Keratinocyte (primary cell): ENCODE measurements around the gene ESF1. TPM values are rescaled to one million over a fixed set of nuclear protein-coding genes. Genes with fewer than 3 reads are reported as not detected.

Source experiments
- DNase-seq: peaks from one replicate; pipeline ENCODE4 v3.0.0-alpha.2; 2011; ENCODE audit warnings: low read depth, missing footprints, low spot score
- FAIRE-seq: peaks from 2 replicates; lab custom pipeline; 2011; peaks lifted over from hg19 to GRCh38; lab: Jason Lieb, UNC
- H2AFZ ChIP-seq: 2 replicates; pipeline ENCODE4 v1.6.0; 2012; ENCODE audit warnings: low read length, control low read depth, inconsistent platforms; ENCODE audit not compliant: control insufficient read depth
- H3K27ac ChIP-seq: 2 replicates; pipeline ENCODE4 v1.5.1; 2011; ENCODE audit warnings: low read length; ENCODE audit not compliant: control insufficient read depth, insufficient read depth
- H3K27me3 ChIP-seq: 3 replicates; pipeline ENCODE4 v1.6.0; 2011; ENCODE audit warnings: low read length; ENCODE audit not compliant: control insufficient read depth, insufficient read depth; ENCODE audit errors: extremely low read depth
- H3K36me3 ChIP-seq, 2 experiments: 2 replicates in 1 of 2; 3 replicates in 1 of 2; pipeline ENCODE4 v1.5.1; 2011; ENCODE audit warnings: low read length in 2 of 2, mild to moderate bottlenecking in 1 of 2; ENCODE audit not compliant: control insufficient read depth in 2 of 2, insufficient read depth in 2 of 2; ENCODE audit errors: extremely low read depth in 1 of 2
- H3K4me1 ChIP-seq: 3 replicates; pipeline ENCODE4 v1.5.1; 2011; ENCODE audit warnings: low read length; ENCODE audit not compliant: control insufficient read depth, insufficient read depth; ENCODE audit errors: extremely low read depth
- H3K4me2 ChIP-seq: 3 replicates; pipeline ENCODE4 v1.6.0; 2011; ENCODE audit warnings: low read depth, low read length; ENCODE audit not compliant: control insufficient read depth, insufficient read depth; ENCODE audit errors: extremely low read depth
- H3K4me3 ChIP-seq, 3 experiments: fragments of 200-600 bp in 1 of 3; sonication (generic) in 1 of 3; 2 replicates in 2 of 3; 3 replicates in 1 of 3; pipeline ENCODE4 v1.5.1; 2011 to 2016; ENCODE audit warnings: low read length in 3 of 3, mild to moderate bottlenecking in 3 of 3, control low read depth in 2 of 3, inconsistent platforms in 1 of 3, low read depth in 1 of 3, mixed read lengths in 1 of 3, mixed run types in 1 of 3, moderate library complexity in 1 of 3; ENCODE audit not compliant: control insufficient read depth in 2 of 3, insufficient read depth in 2 of 3; ENCODE audit errors: extremely low read depth in 1 of 3
- H3K79me2 ChIP-seq: 2 replicates; pipeline ENCODE4 v1.6.0; 2012; ENCODE audit warnings: low read length; ENCODE audit not compliant: control insufficient read depth, insufficient read depth
- H3K9ac ChIP-seq: 3 replicates; pipeline ENCODE4 v1.6.0; 2011; ENCODE audit warnings: low read length; ENCODE audit not compliant: control insufficient read depth, insufficient read depth; ENCODE audit errors: extremely low read depth
- H3K9me1 ChIP-seq: 3 replicates; pipeline ENCODE4 v1.6.0; 2011; ENCODE audit warnings: low read length; ENCODE audit not compliant: control insufficient read depth, insufficient read depth; ENCODE audit errors: extremely low read depth
- H3K9me3 ChIP-seq: 2 replicates; pipeline ENCODE4 v1.5.1; 2012; ENCODE audit warnings: low read depth, low read length; ENCODE audit not compliant: control insufficient read depth
- H4K20me1 ChIP-seq: 3 replicates; pipeline ENCODE4 v1.6.0; 2011; ENCODE audit warnings: low read length; ENCODE audit not compliant: control insufficient read depth, insufficient read depth; ENCODE audit errors: extremely low read depth
- EZH2 ChIP-seq: IDR thresholded peaks from one replicate; pipeline ENCODE4 v1.6.1; 2012; ENCODE audit warnings: inconsistent platforms, mild to moderate bottlenecking, low read length, moderate library complexity
- dilution Hi-C: fragments of 300-500 bp; cut with MboI; formaldehyde crosslinking; loops from one replicate; pipeline ENCODE4 v1.7.0; 2020; ENCODE audit warnings: low sequenced_read_pairs; ENCODE audit not compliant: extremely low pct_ligation_motif_present
- polyA plus RNA-seq, 5 experiments: library from polyadenylated mRNA; depleted of rRNA in 3 of 5; stranded (reverse) in 3 of 5; stranded (forward) in 1 of 5; unstranded in 1 of 5; fragments of >200 nt; gene quantifications; 1 replicate in 1 of 5; 2 replicates in 3 of 5; 3 replicates in 1 of 5; pipeline versions ENCODE4 v1.2.1 to v1.2.3, GENCODE V29; 2011 to 2012; ENCODE audit warnings: missing spikeins in 2 of 5, low read depth in 1 of 5, low replicate concordance in 1 of 5
- TF ChIP-seq, protein P1 (sequence below), 3 experiments: IDR thresholded peaks in 1 of 3; conservative IDR thresholded peaks in 1 of 3; optimal IDR thresholded peaks in 1 of 3; 2 replicates in 2 of 3; 3 replicates in 1 of 3; pipeline versions ENCODE3 to v1.5.1; 2011; ENCODE audit warnings: low read length in 3 of 3, mild to moderate bottlenecking in 3 of 3, moderate library complexity in 2 of 3, control low read depth in 1 of 3, inconsistent platforms in 1 of 3; ENCODE audit not compliant: insufficient read depth in 2 of 3; ENCODE audit errors: extremely low read depth in 1 of 3

The ESF1 gene
- polyA plus RNA-seq, 1 donor (not counting 4 experiments of a cell fraction or from before 2014, with no cell fraction given): 10.8 TPM

DNA sequence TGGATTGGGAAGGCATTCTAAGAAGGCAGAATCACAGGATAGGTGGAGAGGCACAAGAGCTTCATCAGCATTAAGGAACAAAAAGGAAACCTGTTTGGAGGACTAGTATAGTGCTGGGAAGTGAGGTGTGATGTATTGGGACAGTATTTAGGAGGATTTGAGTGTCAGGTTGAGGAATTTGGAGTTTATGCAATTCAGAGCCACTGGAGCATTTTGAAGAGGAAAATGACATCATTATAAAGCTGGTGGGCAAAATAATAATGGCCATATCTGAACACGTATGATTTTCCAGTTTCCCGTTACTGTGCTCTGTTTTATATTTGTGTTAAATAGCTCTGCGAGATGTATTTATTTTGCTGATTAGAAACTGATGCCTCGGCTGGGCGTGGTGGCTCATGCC, 14.3 kb upstream of the ESF1 start:
- Histone ChIP-seq H3K9me3 (no peaks in the 10 kb centered on the region), H3K36me3 (peaks cover 17 to 28% of the 10 kb centered on the region in 2 experiments), H3K4me2 (no peak overlapping the region), H3K27me3 (no peaks in the 10 kb centered on the region), H4K20me1 (no peaks in the 10 kb centered on the region), H3K4me1 (peaks cover 14% of the 10 kb centered on the region), H3K79me2 (no peaks in the 10 kb centered on the region), H3K9me1 (no peaks in the 10 kb centered on the region), H2AFZ (no peak overlapping the region), H3K4me3 (no peak overlapping the region), H3K9ac (no peak overlapping the region), H3K27ac (no peak overlapping the region)
- TF ChIP-seq, protein P1, sequence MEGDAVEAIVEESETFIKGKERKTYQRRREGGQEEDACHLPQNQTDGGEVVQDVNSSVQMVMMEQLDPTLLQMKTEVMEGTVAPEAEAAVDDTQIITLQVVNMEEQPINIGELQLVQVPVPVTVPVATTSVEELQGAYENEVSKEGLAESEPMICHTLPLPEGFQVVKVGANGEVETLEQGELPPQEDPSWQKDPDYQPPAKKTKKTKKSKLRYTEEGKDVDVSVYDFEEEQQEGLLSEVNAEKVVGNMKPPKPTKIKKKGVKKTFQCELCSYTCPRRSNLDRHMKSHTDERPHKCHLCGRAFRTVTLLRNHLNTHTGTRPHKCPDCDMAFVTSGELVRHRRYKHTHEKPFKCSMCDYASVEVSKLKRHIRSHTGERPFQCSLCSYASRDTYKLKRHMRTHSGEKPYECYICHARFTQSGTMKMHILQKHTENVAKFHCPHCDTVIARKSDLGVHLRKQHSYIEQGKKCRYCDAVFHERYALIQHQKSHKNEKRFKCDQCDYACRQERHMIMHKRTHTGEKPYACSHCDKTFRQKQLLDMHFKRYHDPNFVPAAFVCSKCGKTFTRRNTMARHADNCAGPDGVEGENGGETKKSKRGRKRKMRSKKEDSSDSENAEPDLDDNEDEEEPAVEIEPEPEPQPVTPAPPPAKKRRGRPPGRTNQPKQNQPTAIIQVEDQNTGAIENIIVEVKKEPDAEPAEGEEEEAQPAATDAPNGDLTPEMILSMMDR (optimal IDR thresholded peaks at IDR 0.05 in 1 of 3, IDR thresholded peaks at IDR 0.05 in 1 of 3, conservative IDR thresholded peaks at IDR 0.05 in 1 of 3; ENCODE audit: extremely low read depth in 1 of 3, insufficient read depth in 2 of 3, low read length in 3 of 3): no peak
- no peak for TF ChIP-seq EZH2
- no peak for DNase-seq
- dilution Hi-C loops: no loop called here
- no peak for FAIRE-seq

DNA sequence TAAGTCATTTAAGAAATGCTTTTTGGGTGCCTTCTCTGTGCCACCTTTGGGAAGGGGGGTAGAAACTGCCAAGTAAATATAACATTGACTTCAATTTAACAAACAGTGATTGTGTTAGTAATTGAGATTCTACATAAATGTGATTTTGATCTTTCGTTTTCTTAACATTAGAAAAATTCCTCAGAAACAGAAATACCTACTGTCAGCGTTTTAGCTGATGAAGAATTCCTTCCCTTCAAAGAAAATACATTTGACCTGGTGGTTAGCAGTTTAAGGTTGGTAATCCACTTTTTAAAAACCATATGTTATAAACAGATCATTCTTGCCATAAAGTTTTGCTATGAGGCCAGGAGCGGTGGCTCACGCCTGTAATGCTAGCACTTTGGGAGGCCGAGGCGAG, 9.9 kb upstream of the ESF1 start:
- Histone ChIP-seq H3K79me2 (peaks cover 4% of the 10 kb centered on the region), H3K4me1 (no peaks in the 10 kb centered on the region), H3K4me2 (no peak overlapping the region), H3K9me1 (no peaks in the 10 kb centered on the region), H4K20me1 (no peaks in the 10 kb centered on the region), H3K9me3 (no peaks in the 10 kb centered on the region), H3K27ac (no peak overlapping the region), H3K4me3 (no peak overlapping the region), H3K36me3 (peaks cover 25 to 28% of the 10 kb centered on the region in 2 experiments), H3K9ac (no peak overlapping the region), H2AFZ (no peak overlapping the region), H3K27me3 (no peaks in the 10 kb centered on the region)
- no peak for FAIRE-seq
- no peak for DNase-seq
- TF ChIP-seq, protein P1 (optimal IDR thresholded peaks at IDR 0.05 in 1 of 3, IDR thresholded peaks at IDR 0.05 in 1 of 3, conservative IDR thresholded peaks at IDR 0.05 in 1 of 3; ENCODE audit: extremely low read depth in 1 of 3, insufficient read depth in 2 of 3, low read length in 3 of 3): no peak
- no peak for TF ChIP-seq EZH2
- dilution Hi-C loops: no loop called here
